Neural progenitor cell (in vitro differentiated cells): ENCODE measurements around the gene TBC1D13. TPM values are rescaled to one million over a fixed set of nuclear protein-coding genes. Genes with fewer than 3 reads are reported as not detected.

Experiments used
- DNase-seq: peaks from one replicate; pipeline ENCODE4 v3.0.0-alpha.2; 2016; ENCODE audit warnings: low spot score
- H2AFZ ChIP-seq: fragments of 200-600 bp; sonication (generic); replicated peaks from 2 replicates; pipeline ENCODE4 v1.6.1; 2016; ENCODE audit warnings: antibody characterized with exemption
- H3F3A ChIP-seq: fragments of 200-600 bp; sonication (generic); 2 replicates; pipeline ENCODE4 v1.6.1; 2016; ENCODE audit warnings: antibody characterized with exemption, low read depth
- H3K27ac ChIP-seq: fragments of 200-600 bp; sonication (generic); 2 replicates; pipeline ENCODE4 v1.5.1; 2016; ENCODE audit warnings: mild to moderate bottlenecking
- H3K27me3 ChIP-seq: fragments of 200-600 bp; sonication (generic); 2 replicates; pipeline ENCODE4 v1.6.1; 2016; ENCODE audit warnings: mild to moderate bottlenecking, moderate library complexity
- H3K36me3 ChIP-seq: fragments of 200-600 bp; sonication (generic); 2 replicates; pipeline ENCODE4 v1.5.1; 2016
- H3K4me1 ChIP-seq: fragments of 200-600 bp; sonication (generic); 2 replicates; pipeline ENCODE4 v1.6.1; 2016; ENCODE audit warnings: mixed run types
- H3K4me2 ChIP-seq: fragments of 200-600 bp; sonication (generic); 2 replicates; pipeline ENCODE4 v1.6.1; 2016
- H3K4me3 ChIP-seq: fragments of 200-600 bp; sonication (generic); 2 replicates; pipeline ENCODE4 v1.5.1; 2016
- H3K79me2 ChIP-seq: fragments of 200-600 bp; sonication (generic); 2 replicates; pipeline ENCODE4 v1.6.1; 2016; ENCODE audit warnings: low read depth
- H3K9ac ChIP-seq: fragments of 200-600 bp; sonication (generic); 2 replicates; pipeline ENCODE4 v1.6.1; 2016
- H3K9me3 ChIP-seq: fragments of 200-600 bp; sonication (generic); 2 replicates; pipeline ENCODE4 v1.5.1; 2016; ENCODE audit warnings: low read depth
- H4K20me1 ChIP-seq: fragments of 200-600 bp; sonication (generic); 2 replicates; pipeline ENCODE4 v1.6.1; 2016; ENCODE audit warnings: low read depth
- H3K27ac Mint-ChIP-seq: 3 replicates; pipeline ENCODE4 v1.8.0; 2021; ENCODE audit warnings: mixed read lengths
- H3K27me3 Mint-ChIP-seq: 2 replicates; pipeline ENCODE4 v1.8.0; 2022; ENCODE audit warnings: low read depth, mild to moderate bottlenecking, inconsistent platforms, moderate library complexity, mixed read lengths; ENCODE audit not compliant: insufficient read depth
- H3K36me3 Mint-ChIP-seq: 3 replicates; pipeline ENCODE4 v1.8.0; 2021; ENCODE audit warnings: mixed read lengths
- H3K4me1 Mint-ChIP-seq: 3 replicates; pipeline ENCODE4 v1.8.0; 2021; ENCODE audit warnings: mixed read lengths
- H3K4me3 Mint-ChIP-seq: 3 replicates; pipeline ENCODE4 v1.8.0; 2021; ENCODE audit warnings: mild to moderate bottlenecking, moderate library complexity, mixed read lengths
- H3K9me3 Mint-ChIP-seq: 3 replicates; pipeline ENCODE4 v1.8.0; 2020; ENCODE audit warnings: mixed read lengths
- EZH2 ChIP-seq: fragments of 200-600 bp; sonication (generic); IDR thresholded peaks from 2 replicates; pipeline ENCODE4 v1.6.1; 2017; ENCODE audit warnings: antibody characterized with exemption, mild to moderate bottlenecking, moderate library complexity
- EZH2phosphoT487 ChIP-seq: fragments of 200-600 bp; sonication (generic); IDR thresholded peaks from 2 replicates; pipeline ENCODE4 v1.6.1; 2017; ENCODE audit warnings: antibody characterized with exemption
- total RNA-seq: library from RNA; depleted of rRNA; stranded (reverse); fragments of >200 nt; gene quantifications from 2 replicates; pipeline ENCODE4 v1.2.3, GENCODE V29; 2015; ENCODE audit warnings: low replicate concordance
- TF ChIP-seq, protein P1 (sequence below): fragments of 200-600 bp; sonication (generic); IDR thresholded peaks from 2 replicates; pipeline ENCODE4 v1.5.1; 2017; ENCODE audit warnings: antibody characterized with exemption, mild to moderate bottlenecking

Gene TBC1D13
- total RNA-seq, 1 donor from 2014 or later, result 19.0 TPM

DNA sequence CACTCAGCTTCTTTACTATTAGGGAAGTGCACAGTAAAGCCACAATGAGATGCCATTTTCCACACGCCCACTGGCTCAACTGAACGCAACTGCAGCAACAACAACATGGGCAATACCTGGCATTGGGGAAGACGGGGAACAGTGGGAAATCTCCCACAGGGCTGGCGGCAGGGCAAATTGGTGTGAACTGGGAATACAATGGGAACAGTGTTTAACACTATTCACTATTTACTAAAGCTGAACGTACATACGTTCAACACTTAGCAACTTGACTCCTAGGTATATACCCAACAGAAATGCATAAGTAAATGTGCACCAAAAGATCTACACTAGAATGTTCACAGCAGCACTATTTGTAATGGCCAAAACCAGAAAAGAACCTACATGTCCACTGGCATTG is 29.5 kb upstream of the TBC1D13 start:
- Mint-ChIP-seq H3K27me3 (no peaks in the 10 kb centered on the region), H3K4me1 (no peaks in the 10 kb centered on the region), H3K27ac (no peak overlapping the region), H3K9me3 (no peaks in the 10 kb centered on the region), H3K4me3 (no peak overlapping the region), H3K36me3 (no peaks in the 10 kb centered on the region)
- H3F3A ChIP-seq, result no peaks in the 10 kb centered on the region
- no peaks in the 10 kb centered on the region for H3K9me3 ChIP-seq
- no peak overlapping the region for H2AFZ ChIP-seq
- no peaks in the 10 kb centered on the region for H3K79me2 ChIP-seq
- no peak overlapping the region for H3K4me3 ChIP-seq
- no peaks in the 10 kb centered on the region for H3K27me3 ChIP-seq
- no peak overlapping the region for H3K4me2 ChIP-seq
- H3K36me3 ChIP-seq, result no peaks in the 10 kb centered on the region
- H3K27ac ChIP-seq, result no peak overlapping the region
- H4K20me1 ChIP-seq, result no peaks in the 10 kb centered on the region
- no peak for TF ChIP-seq EZH2phosphoT487
- H3K9ac ChIP-seq, result no peak overlapping the region
- H3K4me1 ChIP-seq, result no peaks in the 10 kb centered on the region
- no peak for DNase-seq

DNA sequence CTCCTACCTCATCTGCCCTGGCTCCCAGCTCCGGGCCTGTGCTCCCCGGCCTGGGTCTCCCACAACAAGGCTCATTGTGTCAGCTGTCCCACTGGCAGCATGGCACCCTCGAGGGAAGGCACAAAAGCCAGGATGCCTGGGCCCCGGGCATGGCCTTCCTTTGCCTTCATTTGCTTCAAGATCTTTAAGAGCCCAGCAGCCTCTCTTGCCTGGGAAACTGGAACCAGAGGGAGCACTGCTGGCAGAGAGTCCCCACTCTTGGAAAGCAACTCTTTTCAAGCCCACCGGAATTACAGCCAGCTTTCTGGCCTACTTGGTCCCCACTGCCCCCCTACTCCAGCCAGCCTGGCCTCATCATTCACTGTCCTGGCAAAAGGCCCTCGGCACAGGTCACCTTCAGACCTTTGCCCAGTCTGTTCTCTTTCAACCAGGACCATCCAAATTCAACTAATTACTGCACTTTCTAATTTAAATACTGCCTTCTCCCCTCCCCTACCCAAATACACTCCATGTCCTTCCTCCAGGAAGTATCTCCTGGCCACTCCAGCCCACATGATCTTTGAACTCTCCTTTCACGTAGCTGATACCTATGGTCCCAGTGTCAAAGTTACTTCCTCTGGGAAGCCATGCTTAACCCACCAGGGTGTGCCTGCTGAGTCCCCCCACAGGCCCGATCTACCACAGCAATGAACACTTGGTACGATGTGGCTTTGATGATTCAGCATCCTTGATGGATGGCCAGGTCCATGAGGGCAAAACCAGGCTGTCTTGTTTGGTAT is 24.2 kb upstream of the TBC1D13 start:
- Mint-ChIP-seq H3K27me3 (peaks cover 3% of the 10 kb centered on the region), H3K27ac (peak overlapping the region; percentile 74), H3K9me3 (no peaks in the 10 kb centered on the region), H3K4me3 (peak overlapping the region; percentile 64), H3K36me3 (no peaks in the 10 kb centered on the region), H3K4me1 (no peaks in the 10 kb centered on the region)
- H3K9me3 ChIP-seq, result no peaks in the 10 kb centered on the region
- no peaks in the 10 kb centered on the region for H3K36me3 ChIP-seq
- H3F3A ChIP-seq, result no peaks in the 10 kb centered on the region
- no peak overlapping the region for H3K9ac ChIP-seq
- H3K4me3 ChIP-seq, result no peak overlapping the region
- H3K79me2 ChIP-seq, result no peaks in the 10 kb centered on the region
- no peak for TF ChIP-seq EZH2phosphoT487
- TF ChIP-seq EZH2, result no peak
- TF ChIP-seq, protein P1, sequence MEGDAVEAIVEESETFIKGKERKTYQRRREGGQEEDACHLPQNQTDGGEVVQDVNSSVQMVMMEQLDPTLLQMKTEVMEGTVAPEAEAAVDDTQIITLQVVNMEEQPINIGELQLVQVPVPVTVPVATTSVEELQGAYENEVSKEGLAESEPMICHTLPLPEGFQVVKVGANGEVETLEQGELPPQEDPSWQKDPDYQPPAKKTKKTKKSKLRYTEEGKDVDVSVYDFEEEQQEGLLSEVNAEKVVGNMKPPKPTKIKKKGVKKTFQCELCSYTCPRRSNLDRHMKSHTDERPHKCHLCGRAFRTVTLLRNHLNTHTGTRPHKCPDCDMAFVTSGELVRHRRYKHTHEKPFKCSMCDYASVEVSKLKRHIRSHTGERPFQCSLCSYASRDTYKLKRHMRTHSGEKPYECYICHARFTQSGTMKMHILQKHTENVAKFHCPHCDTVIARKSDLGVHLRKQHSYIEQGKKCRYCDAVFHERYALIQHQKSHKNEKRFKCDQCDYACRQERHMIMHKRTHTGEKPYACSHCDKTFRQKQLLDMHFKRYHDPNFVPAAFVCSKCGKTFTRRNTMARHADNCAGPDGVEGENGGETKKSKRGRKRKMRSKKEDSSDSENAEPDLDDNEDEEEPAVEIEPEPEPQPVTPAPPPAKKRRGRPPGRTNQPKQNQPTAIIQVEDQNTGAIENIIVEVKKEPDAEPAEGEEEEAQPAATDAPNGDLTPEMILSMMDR, result no peak
- no peaks in the 10 kb centered on the region for H3K27me3 ChIP-seq
- no peak for DNase-seq
- no peaks in the 10 kb centered on the region for H3K4me1 ChIP-seq
- no peak overlapping the region for H2AFZ ChIP-seq
- no peaks in the 10 kb centered on the region for H4K20me1 ChIP-seq
- H3K4me2 ChIP-seq, result no peak overlapping the region
- no peak overlapping the region for H3K27ac ChIP-seq

GRCh38 chr9:128764361-128764760 is 22.7 kb upstream of the TBC1D13 start:
- Histone ChIP-seq H3F3A (no peaks in the 10 kb centered on the region), H3K4me1 (no peaks in the 10 kb centered on the region), H3K4me3 (no peak overlapping the region), H4K20me1 (no peaks in the 10 kb centered on the region), H3K9ac (peak overlapping the region; percentile 20), H3K79me2 (peaks cover 4% of the 10 kb centered on the region), H3K27me3 (no peaks in the 10 kb centered on the region), H3K27ac (no peak overlapping the region), H3K36me3 (no peaks in the 10 kb centered on the region), H3K4me2 (no peak overlapping the region), H2AFZ (no peak overlapping the region), H3K9me3 (no peaks in the 10 kb centered on the region)
- DNase-seq, result no peak
- Mint-ChIP-seq H3K9me3 (no peaks in the 10 kb centered on the region), H3K4me3 (no peak overlapping the region), H3K27ac (no peak overlapping the region), H3K36me3 (no peaks in the 10 kb centered on the region), H3K27me3 (peaks cover 3% of the 10 kb centered on the region), H3K4me1 (peaks cover 2% of the 10 kb centered on the region)
- no peak for TF ChIP-seq EZH2
- TF ChIP-seq, protein P1, result no peak
- TF ChIP-seq EZH2phosphoT487, result no peak

- H3K9me3 ChIP-seq, result no peaks in the 10 kb centered on the region
- H3K27me3 Mint-ChIP-seq, result peaks cover 3% of the 10 kb centered on the region
- no peak overlapping the region for H3K27ac ChIP-seq
- peaks cover 15% of the 10 kb centered on the region for H3K79me2 ChIP-seq
- no peak overlapping the region for H3K9ac ChIP-seq
- no peaks in the 10 kb centered on the region for H3F3A ChIP-seq
- no peak overlapping the region for H3K27ac Mint-ChIP-seq
- H3K4me1 Mint-ChIP-seq, result peaks cover 9% of the 10 kb centered on the region
- no peaks in the 10 kb centered on the region for H3K27me3 ChIP-seq
- H3K36me3 ChIP-seq, result no peaks in the 10 kb centered on the region
- no peak overlapping the region for H3K4me3 ChIP-seq
- H4K20me1 ChIP-seq, result peaks cover under 1% of the 10 kb centered on the region
- H3K4me3 Mint-ChIP-seq, result no peak overlapping the region
- TF ChIP-seq, protein P1, result no peak
- TF ChIP-seq EZH2, result no peak
- no peak for TF ChIP-seq EZH2phosphoT487
- DNase-seq, result no peak
- H3K4me1 ChIP-seq, result no peaks in the 10 kb centered on the region
- no peaks in the 10 kb centered on the region for H3K9me3 Mint-ChIP-seq
- no peaks in the 10 kb centered on the region for H3K36me3 Mint-ChIP-seq
- H2AFZ ChIP-seq, result no peak overlapping the region
- no peak overlapping the region for H3K4me2 ChIP-seq
Measured at GRCh38 chr9:128765499-128765898, 21.6 kb upstream of the TBC1D13 start.
